GM19397 (cell line): ENCODE measurements around the gene OR4D11.
"Not testable (repeated sequence)": the region's sequence is repeated elsewhere in the genome, so short reads cannot be mapped to it uniquely, and the experiment has no call there.

Source experiments
- ATAC-seq: cut with Tn5 transposase; IDR thresholded peaks from one replicate; pipeline ENCODE4 v1.9.1; 2021; ENCODE audit warnings: mild to moderate bottlenecking, moderate library complexity; ENCODE audit not compliant: unreplicated experiment

The OR4D11 gene

DNA sequence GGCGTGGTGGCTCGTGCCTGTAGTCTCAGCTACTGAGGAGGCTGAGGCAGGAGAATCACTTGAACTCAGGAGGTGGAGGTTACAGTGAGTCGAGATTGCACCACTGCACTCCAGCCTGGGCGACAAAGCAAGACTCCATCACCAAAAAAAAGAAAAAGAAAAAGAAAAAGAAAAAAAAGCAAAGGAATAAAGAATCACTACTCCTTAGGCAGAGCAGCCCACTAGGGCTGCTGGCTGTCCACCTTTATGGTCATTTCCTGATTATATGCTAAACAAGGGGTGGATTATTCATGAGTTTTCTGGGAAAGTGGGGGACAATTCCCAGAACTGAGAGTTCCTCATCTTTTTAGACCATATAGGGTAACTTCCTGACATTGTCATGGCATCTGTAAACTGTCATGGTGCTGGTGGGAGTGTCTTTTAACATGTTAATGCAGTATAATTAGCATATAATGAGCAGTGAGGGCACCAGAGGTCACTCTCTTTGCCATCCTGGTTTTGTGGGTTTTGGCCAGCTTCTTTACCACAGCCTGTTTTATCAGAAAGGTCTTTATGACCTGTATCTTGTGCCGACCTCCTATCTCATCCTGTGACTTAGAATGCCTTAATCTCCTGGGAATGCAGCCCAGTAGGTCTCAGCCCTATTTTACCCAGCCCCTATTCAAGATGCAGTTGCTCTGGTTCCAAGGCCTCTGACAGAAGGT lies 44.4 kb downstream of the OR4D11 start:
- not testable (repeated sequence) for ATAC-seq

DNA sequence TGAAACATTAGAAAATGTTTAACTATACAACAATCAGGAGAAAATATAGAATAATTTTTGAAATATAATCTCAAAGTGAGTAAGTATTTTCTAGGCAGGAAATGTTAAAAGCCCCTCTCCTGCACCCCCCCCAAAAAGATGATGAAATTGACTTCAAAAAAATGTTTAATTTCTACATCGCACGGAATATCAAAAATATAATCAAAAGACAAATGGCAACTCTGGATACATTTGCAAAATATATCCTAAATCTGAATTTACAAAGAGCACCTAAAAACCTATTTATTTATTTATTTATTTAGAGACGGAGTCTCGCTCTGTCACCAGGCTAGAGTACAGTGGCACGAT lies 44.9 kb downstream of the OR4D11 start:
- ATAC-seq: no peak

GRCh38 chr11:59550368-59550841 lies 47.0 kb downstream of the OR4D11 start:
- ATAC-seq: peak; percentile 96

DNA sequence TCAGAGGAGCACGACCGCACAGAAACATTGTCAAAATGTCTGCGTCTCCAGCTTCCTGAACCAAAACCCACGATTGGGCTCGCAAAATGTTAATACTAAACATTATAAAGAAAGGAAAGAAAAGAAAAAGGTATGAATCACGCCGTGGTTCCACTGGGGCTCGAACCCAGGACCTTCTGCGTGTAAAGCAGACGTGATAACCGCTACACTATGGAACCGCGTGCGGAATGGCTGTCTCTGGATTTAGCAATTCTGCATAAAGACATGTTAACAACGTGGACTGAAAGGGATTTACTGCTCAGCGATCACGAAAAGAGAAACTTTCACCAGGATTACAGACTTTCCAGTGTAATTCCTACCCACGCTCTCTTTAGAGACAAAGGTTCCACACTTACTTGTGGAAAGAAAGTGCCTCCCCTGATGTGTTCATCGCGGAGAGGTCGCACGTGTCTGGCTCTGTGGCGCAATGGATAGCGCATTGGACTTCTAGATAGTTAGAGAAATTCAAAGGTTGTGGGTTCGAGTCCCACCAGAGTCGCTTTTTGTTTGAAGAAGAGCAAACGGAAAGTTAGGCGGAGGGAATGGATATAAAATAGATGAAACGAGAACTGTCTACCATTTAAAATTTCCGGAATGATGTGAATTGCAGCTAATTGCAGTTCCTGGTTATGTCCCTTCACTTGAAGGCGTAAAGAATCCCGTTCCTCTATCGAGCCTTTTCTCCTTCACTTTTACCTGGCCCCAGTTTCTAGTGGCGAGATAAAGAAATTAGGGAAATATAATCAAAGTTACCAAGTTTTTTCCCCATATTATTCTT lies 47.7 kb downstream of the OR4D11 start:
- ATAC-seq: peak; percentile 36

GRCh38 chr11:59551659-59552521 lies 48.5 kb downstream of the OR4D11 start:
- no peak for ATAC-seq

- no peak for ATAC-seq
These were observed 49.5 kb downstream of the OR4D11 start for GRCh38 chr11:59552844-59553243.

DNA sequence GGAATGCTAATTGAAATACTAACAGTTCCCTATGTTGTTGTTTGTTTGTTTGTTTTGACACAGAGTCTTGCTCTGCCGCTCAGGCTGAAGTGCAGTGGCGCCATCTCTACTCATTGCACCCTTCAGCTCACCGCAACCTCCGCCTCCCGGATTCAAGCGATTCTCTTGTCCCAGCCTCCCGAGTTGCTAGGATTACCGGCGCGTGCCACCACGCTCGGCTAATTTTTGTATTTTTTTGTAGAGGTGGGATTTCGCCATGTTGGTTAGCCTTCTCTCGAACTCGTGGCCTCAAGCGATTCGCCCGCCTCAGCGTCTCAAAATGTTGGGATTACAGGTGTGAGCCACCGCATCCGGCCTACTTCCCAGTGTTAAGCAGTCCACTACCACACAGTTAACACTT lies 49.9 kb downstream of the OR4D11 start:
- ATAC-seq: no peak
